SK-N-SH (cell line): ENCODE results near the gene PLCL2.

Source experiments
- EP300 ChIP-seq, 2 experiments: IDR thresholded peaks; 2 replicates each; pipeline versions ENCODE4 v1.4.0 to v1.6.1; 2012; ENCODE audit warnings: borderline replicate concordance in 1 of 2, low read depth in 1 of 2, low read length in 1 of 2
- GATA2 ChIP-seq: sonication (generic); formaldehyde crosslinking; IDR thresholded peaks from 2 replicates; pipeline ENCODE4 v1.5.0; 2020; ENCODE audit warnings: mild to moderate bottlenecking, missing genetic modification reagents
- MEF2A ChIP-seq: IDR thresholded peaks from 2 replicates; pipeline ENCODE4 v1.4.0; 2012; ENCODE audit warnings: low read depth, borderline replicate concordance
- MXI1 ChIP-seq: IDR thresholded peaks from 2 replicates; pipeline ENCODE4 v1.6.1; 2012; ENCODE audit warnings: mild to moderate bottlenecking, low read depth, low read length, improper control_type of control experiment
- POLR2AphosphoS5 ChIP-seq: IDR thresholded peaks from 2 replicates; pipeline ENCODE4 v1.6.1; 2012; ENCODE audit warnings: low read depth, low read length
- RAD21 ChIP-seq: IDR thresholded peaks from 2 replicates; pipeline ENCODE4 v1.6.1; 2012; ENCODE audit warnings: mild to moderate bottlenecking, low read length
- RFX5 ChIP-seq: IDR thresholded peaks from 2 replicates; pipeline ENCODE4 v1.6.1; 2012; ENCODE audit warnings: mild to moderate bottlenecking, improper control_type of control experiment, low read length
- SMC3 ChIP-seq: IDR thresholded peaks from 2 replicates; pipeline ENCODE4 v1.6.1; 2012; ENCODE audit warnings: low read depth, low read length, improper control_type of control experiment
- TAF1 ChIP-seq: IDR thresholded peaks from 2 replicates; pipeline ENCODE4 v1.6.1; 2012; ENCODE audit warnings: low read depth, mild to moderate bottlenecking, low read length, moderate library complexity, borderline replicate concordance
- YY1 ChIP-seq: IDR thresholded peaks from 2 replicates; pipeline ENCODE4 v1.4.0; 2012; ENCODE audit warnings: low read depth, mild to moderate bottlenecking
- TF ChIP-seq, protein P1 (sequence below): fragments of 200-600 bp; sonication (generic); IDR thresholded peaks from 2 replicates; pipeline ENCODE4 v1.6.1; 2017; ENCODE audit warnings: antibody characterized with exemption, mild to moderate bottlenecking, moderate library complexity
- TF ChIP-seq, protein P2 (sequence below): IDR thresholded peaks from 2 replicates; pipeline ENCODE4 v1.4.0; 2012; ENCODE audit warnings: low read depth
- TF ChIP-seq, protein P3 (sequence below): IDR thresholded peaks from 2 replicates; pipeline ENCODE4 v1.6.1; 2012; ENCODE audit warnings: mild to moderate bottlenecking, low read depth, low read length, moderate library complexity

DNA sequence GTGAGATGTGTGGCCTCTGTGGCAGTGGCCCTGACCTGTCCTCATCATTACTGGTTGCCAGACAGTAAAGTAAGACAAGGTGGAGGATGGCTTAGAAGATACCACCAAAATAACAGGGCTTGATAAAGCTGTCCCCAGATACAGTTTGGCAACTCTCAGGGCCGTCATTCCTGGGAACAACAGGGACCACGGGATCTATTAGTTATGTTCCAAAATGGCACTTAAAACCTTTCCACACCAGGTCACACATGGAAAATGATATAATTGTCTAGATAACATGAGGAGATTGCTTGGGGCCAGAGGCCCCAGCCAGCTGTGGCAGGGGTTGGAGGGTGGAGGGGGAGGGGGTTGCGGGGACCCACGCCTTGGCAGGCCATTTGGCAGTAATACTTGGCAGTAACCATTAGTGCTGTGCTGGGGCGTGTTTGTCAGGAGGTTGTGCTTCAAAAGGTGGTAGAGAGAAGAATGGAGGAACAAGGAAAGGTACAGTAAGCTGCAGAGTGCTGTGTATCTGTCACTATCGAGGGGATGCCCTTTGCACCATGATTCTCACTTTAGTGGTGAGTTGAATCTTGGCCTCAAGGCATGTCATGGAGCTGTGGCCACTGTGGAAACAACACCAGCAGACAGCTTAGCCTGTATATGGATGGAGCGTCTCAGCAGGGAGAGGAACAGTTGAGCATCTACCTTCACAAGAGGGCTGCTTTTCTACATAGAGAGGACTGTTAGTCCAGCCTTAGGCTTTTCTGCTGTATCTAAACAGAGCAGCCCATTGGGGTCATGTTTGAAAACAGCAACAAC is 14.0 kb downstream of the PLCL2 start:
- TF ChIP-seq YY1, result no peak
- TF ChIP-seq EP300 (IDR thresholded peaks at IDR 0.05; ENCODE audit: borderline replicate concordance in 1 of 2, low read depth in 1 of 2, low read length in 1 of 2), result peak in 1 of 2 experiments; percentile 78; a peak in 2 of 4 replicates
- TF ChIP-seq, protein P1, sequence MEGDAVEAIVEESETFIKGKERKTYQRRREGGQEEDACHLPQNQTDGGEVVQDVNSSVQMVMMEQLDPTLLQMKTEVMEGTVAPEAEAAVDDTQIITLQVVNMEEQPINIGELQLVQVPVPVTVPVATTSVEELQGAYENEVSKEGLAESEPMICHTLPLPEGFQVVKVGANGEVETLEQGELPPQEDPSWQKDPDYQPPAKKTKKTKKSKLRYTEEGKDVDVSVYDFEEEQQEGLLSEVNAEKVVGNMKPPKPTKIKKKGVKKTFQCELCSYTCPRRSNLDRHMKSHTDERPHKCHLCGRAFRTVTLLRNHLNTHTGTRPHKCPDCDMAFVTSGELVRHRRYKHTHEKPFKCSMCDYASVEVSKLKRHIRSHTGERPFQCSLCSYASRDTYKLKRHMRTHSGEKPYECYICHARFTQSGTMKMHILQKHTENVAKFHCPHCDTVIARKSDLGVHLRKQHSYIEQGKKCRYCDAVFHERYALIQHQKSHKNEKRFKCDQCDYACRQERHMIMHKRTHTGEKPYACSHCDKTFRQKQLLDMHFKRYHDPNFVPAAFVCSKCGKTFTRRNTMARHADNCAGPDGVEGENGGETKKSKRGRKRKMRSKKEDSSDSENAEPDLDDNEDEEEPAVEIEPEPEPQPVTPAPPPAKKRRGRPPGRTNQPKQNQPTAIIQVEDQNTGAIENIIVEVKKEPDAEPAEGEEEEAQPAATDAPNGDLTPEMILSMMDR, result no peak
- no peak for TF ChIP-seq RAD21
- TF ChIP-seq SMC3, result no peak
- TF ChIP-seq MXI1, result no peak
- no peak for TF ChIP-seq POLR2AphosphoS5
- no peak for TF ChIP-seq RFX5
- TF ChIP-seq, protein P2, sequence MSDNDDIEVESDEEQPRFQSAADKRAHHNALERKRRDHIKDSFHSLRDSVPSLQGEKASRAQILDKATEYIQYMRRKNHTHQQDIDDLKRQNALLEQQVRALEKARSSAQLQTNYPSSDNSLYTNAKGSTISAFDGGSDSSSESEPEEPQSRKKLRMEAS, result no peak
- TF ChIP-seq, protein P3, sequence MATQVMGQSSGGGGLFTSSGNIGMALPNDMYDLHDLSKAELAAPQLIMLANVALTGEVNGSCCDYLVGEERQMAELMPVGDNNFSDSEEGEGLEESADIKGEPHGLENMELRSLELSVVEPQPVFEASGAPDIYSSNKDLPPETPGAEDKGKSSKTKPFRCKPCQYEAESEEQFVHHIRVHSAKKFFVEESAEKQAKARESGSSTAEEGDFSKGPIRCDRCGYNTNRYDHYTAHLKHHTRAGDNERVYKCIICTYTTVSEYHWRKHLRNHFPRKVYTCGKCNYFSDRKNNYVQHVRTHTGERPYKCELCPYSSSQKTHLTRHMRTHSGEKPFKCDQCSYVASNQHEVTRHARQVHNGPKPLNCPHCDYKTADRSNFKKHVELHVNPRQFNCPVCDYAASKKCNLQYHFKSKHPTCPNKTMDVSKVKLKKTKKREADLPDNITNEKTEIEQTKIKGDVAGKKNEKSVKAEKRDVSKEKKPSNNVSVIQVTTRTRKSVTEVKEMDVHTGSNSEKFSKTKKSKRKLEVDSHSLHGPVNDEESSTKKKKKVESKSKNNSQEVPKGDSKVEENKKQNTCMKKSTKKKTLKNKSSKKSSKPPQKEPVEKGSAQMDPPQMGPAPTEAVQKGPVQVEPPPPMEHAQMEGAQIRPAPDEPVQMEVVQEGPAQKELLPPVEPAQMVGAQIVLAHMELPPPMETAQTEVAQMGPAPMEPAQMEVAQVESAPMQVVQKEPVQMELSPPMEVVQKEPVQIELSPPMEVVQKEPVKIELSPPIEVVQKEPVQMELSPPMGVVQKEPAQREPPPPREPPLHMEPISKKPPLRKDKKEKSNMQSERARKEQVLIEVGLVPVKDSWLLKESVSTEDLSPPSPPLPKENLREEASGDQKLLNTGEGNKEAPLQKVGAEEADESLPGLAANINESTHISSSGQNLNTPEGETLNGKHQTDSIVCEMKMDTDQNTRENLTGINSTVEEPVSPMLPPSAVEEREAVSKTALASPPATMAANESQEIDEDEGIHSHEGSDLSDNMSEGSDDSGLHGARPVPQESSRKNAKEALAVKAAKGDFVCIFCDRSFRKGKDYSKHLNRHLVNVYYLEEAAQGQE, result no peak
- TF ChIP-seq GATA2 (CRISPR knock-in tag), result peak; percentile 57
- no peak for TF ChIP-seq TAF1
- no peak for TF ChIP-seq MEF2A
